NB4 (cell line): ENCODE results near the gene SEZ6.

Source experiments
- MYC ChIP-seq: IDR thresholded peaks from 2 replicates; pipeline ENCODE4 v1.6.1; 2011; ENCODE audit warnings: low read depth, low read length
- POLR2A ChIP-seq: IDR thresholded peaks from 2 replicates; pipeline ENCODE4 v1.6.1; 2011; ENCODE audit warnings: mild to moderate bottlenecking; ENCODE audit not compliant: insufficient read length; ENCODE audit errors: extremely low read depth
- TF ChIP-seq, protein P1 (sequence below): IDR thresholded peaks from one replicate; pipeline ENCODE4 v1.5.1; 2012; ENCODE audit warnings: low read depth, low read length
- TF ChIP-seq, protein P2 (sequence below): IDR thresholded peaks from 2 replicates; pipeline ENCODE4 v1.6.1; 2011; ENCODE audit warnings: low read depth, low read length

DNA sequence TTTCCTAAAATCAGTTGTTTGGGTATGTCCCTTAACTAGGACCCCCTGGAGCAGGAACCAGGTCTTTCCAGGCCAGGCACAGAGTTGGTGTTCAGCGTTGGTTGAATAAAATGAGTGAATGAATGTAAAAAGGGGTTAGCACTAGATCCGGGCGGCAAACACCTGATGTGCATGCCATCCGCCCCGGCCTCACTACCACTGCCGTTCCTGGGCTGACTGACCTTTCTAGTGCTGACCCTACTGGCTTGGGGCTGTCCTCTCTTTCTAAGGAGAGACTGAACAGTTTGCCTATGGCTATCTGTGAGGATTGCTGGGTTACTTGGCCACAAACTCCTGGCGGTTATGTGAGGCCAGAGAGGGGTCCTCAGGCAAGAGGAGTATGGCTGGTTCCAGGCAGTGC is 44.4 kb downstream of the SEZ6 start:
- TF ChIP-seq, protein P1, sequence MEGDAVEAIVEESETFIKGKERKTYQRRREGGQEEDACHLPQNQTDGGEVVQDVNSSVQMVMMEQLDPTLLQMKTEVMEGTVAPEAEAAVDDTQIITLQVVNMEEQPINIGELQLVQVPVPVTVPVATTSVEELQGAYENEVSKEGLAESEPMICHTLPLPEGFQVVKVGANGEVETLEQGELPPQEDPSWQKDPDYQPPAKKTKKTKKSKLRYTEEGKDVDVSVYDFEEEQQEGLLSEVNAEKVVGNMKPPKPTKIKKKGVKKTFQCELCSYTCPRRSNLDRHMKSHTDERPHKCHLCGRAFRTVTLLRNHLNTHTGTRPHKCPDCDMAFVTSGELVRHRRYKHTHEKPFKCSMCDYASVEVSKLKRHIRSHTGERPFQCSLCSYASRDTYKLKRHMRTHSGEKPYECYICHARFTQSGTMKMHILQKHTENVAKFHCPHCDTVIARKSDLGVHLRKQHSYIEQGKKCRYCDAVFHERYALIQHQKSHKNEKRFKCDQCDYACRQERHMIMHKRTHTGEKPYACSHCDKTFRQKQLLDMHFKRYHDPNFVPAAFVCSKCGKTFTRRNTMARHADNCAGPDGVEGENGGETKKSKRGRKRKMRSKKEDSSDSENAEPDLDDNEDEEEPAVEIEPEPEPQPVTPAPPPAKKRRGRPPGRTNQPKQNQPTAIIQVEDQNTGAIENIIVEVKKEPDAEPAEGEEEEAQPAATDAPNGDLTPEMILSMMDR: no peak
- no peak for TF ChIP-seq POLR2A
- TF ChIP-seq, protein P2, sequence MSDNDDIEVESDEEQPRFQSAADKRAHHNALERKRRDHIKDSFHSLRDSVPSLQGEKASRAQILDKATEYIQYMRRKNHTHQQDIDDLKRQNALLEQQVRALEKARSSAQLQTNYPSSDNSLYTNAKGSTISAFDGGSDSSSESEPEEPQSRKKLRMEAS: no peak
- no peak for TF ChIP-seq MYC
